Endothelial cell of umbilical vein (primary cell): ENCODE results near the gene ZNF423. TPM values are rescaled to one million over a fixed set of nuclear protein-coding genes. Genes with fewer than 3 reads are reported as not detected.

ENCODE experiments used
- BruUV-seq: library from RNA; stranded (reverse); fragments of 400-500 nt; replicated peaks from 2 replicates; lab custom pipeline; 2021; lab: Mats Ljungman, UMichigan
- CTCF ChIA-PET: fragments of 300-600, 350-600 bp; sonication (Branson Sonifier 250); formaldehyde crosslinking; loops from one replicate; lab custom pipeline; 2021; ENCODE audit warnings: antibody characterized with exemption, inconsistent platforms; lab: Charles Lee
- POLR2A ChIA-PET: fragments of 300-600, 350-600 bp; sonication (Branson Sonifier 250); formaldehyde crosslinking; loops from one replicate; lab custom pipeline; 2021; ENCODE audit warnings: antibody characterized with exemption, inconsistent platforms; lab: Charles Lee
- DNase-seq: peaks from one replicate; pipeline ENCODE4 v3.0.0-alpha.2; 2011; ENCODE audit warnings: low read depth, low spot score
- FAIRE-seq: peaks from 2 replicates; lab custom pipeline; 2011; peaks lifted over from hg19 to GRCh38; lab: Jason Lieb, UNC
- H2AFZ ChIP-seq: 2 replicates; pipeline ENCODE4 v1.6.0; 2012; ENCODE audit warnings: low read depth, low read length, control low read depth, inconsistent platforms
- H3K27ac ChIP-seq: 2 replicates; pipeline ENCODE4 v1.5.1; 2011; ENCODE audit warnings: low read depth, mild to moderate bottlenecking, control low read depth, low read length, moderate library complexity; ENCODE audit not compliant: insufficient read depth
- H3K27me3 ChIP-seq, 2 experiments: 2 replicates each; pipeline versions ENCODE4 v1.6.0 to v1.6.1; 2011; ENCODE audit warnings: low read length in 2 of 2, mixed read lengths in 1 of 2; ENCODE audit not compliant: control insufficient read depth in 2 of 2, insufficient read depth in 2 of 2
- H3K36me3 ChIP-seq, 2 experiments: 2 replicates in 1 of 2; 3 replicates in 1 of 2; pipeline ENCODE4 v1.5.1; 2011; ENCODE audit warnings: low read length in 2 of 2, mild to moderate bottlenecking in 1 of 2, moderate library complexity in 1 of 2; ENCODE audit not compliant: control insufficient read depth in 2 of 2, insufficient read depth in 2 of 2; ENCODE audit errors: extremely low read depth in 1 of 2
- H3K4me1 ChIP-seq: 3 replicates; pipeline ENCODE4 v1.5.1; 2011; ENCODE audit warnings: mild to moderate bottlenecking, low read length; ENCODE audit not compliant: control insufficient read depth, insufficient read depth; ENCODE audit errors: extremely low read depth
- H3K4me2 ChIP-seq: 2 replicates; pipeline ENCODE4 v1.6.1; 2011; ENCODE audit warnings: low read length, control low read depth, mixed read lengths; ENCODE audit not compliant: insufficient read depth
- H3K4me3 ChIP-seq, 3 experiments: fragments of 200-600 bp in 1 of 3; sonication (generic), shearing (Covaris generic) in 1 of 3; replicated peaks in 1 of 3; 2 replicates each; pipeline ENCODE4 v1.5.1; 2011 to 2016; ENCODE audit warnings: control low read depth in 3 of 3, low read length in 3 of 3, mild to moderate bottlenecking in 2 of 3, inconsistent platforms in 1 of 3, low read depth in 1 of 3, moderate library complexity in 1 of 3; ENCODE audit not compliant: insufficient read depth in 1 of 3
- H3K79me2 ChIP-seq: 2 replicates; pipeline ENCODE4 v1.6.0; 2012; ENCODE audit warnings: low read length, inconsistent platforms; ENCODE audit not compliant: control insufficient read depth, insufficient read depth
- H3K9ac ChIP-seq: replicated peaks from 2 replicates; pipeline ENCODE3; 2011; ENCODE audit warnings: low read length, control low read depth; ENCODE audit not compliant: insufficient read depth; ENCODE audit errors: extremely low read depth
- H3K9me1 ChIP-seq: replicated peaks from 3 replicates; pipeline ENCODE4 v1.6.0; 2011; ENCODE audit warnings: mild to moderate bottlenecking, low read length; ENCODE audit not compliant: control insufficient read depth, insufficient read depth; ENCODE audit errors: extremely low read depth
- H3K9me3 ChIP-seq: replicated peaks from 2 replicates; pipeline ENCODE4 v1.5.1; 2012; ENCODE audit warnings: low read length, inconsistent platforms; ENCODE audit not compliant: control insufficient read depth, insufficient read depth
- H4K20me1 ChIP-seq: replicated peaks from 2 replicates; pipeline ENCODE3; 2011; ENCODE audit warnings: mild to moderate bottlenecking, low read length; ENCODE audit not compliant: control insufficient read depth, insufficient read depth; ENCODE audit errors: extremely low read depth
- CTCF ChIP-seq, 2 donors: IDR thresholded peaks; 1 replicate in 1 of 2; 2 replicates in 1 of 2; pipeline ENCODE4 v1.5.1; 2011; ENCODE audit warnings: low read length in 2 of 2, mild to moderate bottlenecking in 2 of 2, moderate library complexity in 2 of 2, control low read depth in 1 of 2, inconsistent platforms in 1 of 2, low read depth in 1 of 2; ENCODE audit not compliant: insufficient read depth in 1 of 2; ENCODE audit errors: extremely low read depth in 1 of 2
- EZH2 ChIP-seq: IDR thresholded peaks from 2 replicates; pipeline ENCODE4 v1.6.1; 2012; ENCODE audit warnings: borderline replicate concordance, low read depth, mild to moderate bottlenecking, moderate library complexity, low read length, inconsistent platforms; ENCODE audit not compliant: severe bottlenecking
- FOS ChIP-seq: IDR thresholded peaks from 2 replicates; pipeline ENCODE4 v1.6.1; 2011; ENCODE audit warnings: mild to moderate bottlenecking, low read length, moderate library complexity, borderline replicate concordance; ENCODE audit not compliant: insufficient read depth
- GATA2 ChIP-seq: IDR thresholded peaks from 2 replicates; pipeline ENCODE4 v1.7.0; 2011; ENCODE audit warnings: low read depth, mild to moderate bottlenecking, moderate library complexity, mixed read lengths, low read length; ENCODE audit not compliant: insufficient read length, insufficient read depth
- POLR2A ChIP-seq: IDR thresholded peaks from 2 replicates; pipeline ENCODE4 v1.6.1; 2012; ENCODE audit warnings: low read depth, mild to moderate bottlenecking, control low read depth, low read length
- POLR2AphosphoS5 ChIP-seq: IDR thresholded peaks from 2 replicates; pipeline ENCODE4 v1.6.1; 2012; ENCODE audit warnings: low read depth, mild to moderate bottlenecking, control low read depth, low read length, moderate library complexity; ENCODE audit not compliant: insufficient read depth
- dilution Hi-C: fragments of 300-500 bp; cut with MboI; formaldehyde crosslinking; loops from one replicate; pipeline ENCODE4 v1.15.0; 2019; ENCODE audit warnings: low sequenced_read_pairs; ENCODE audit not compliant: extremely low pct_ligation_motif_present
- intact Hi-C: fragments of 100-400 bp; cut with micrococcal nuclease; formaldehyde crosslinking; loops from one replicate; pipeline ENCODE4 v1.10.0; 2022
- polyA plus RNA-seq, 4 experiments: library from polyadenylated mRNA; depleted of rRNA in 3 of 4; stranded (reverse) in 3 of 4; unstranded in 1 of 4; fragments of >200 nt; gene quantifications; 2 replicates each; pipeline versions ENCODE4 v1.2.1 to v1.2.3, GENCODE V29; 2011 to 2012; ENCODE audit warnings: missing spikeins in 1 of 4
- total RNA-seq: library from RNA; stranded (reverse); gene quantifications from 2 replicates; pipeline ENCODE4 v1.2.3, GENCODE V29; 2021

Gene ZNF423
- total and polyA plus RNA-seq, 2 donors (not counting 3 experiments of a cell fraction or from before 2014, with no cell fraction given) = 2.2 to 8.1 TPM

- no peaks in the 10 kb centered on the region for H3K79me2 ChIP-seq
- no peaks in the 10 kb centered on the region for H3K36me3 ChIP-seq
- H3K27ac ChIP-seq = peak overlapping the region; percentile 39
- FAIRE-seq = peak; percentile 15
- ChIA-PET CTCF (no interaction called here), POLR2A (no interaction called here)
- peak overlapping the region; percentile 48 to 59 (median 49) for H3K4me3 ChIP-seq
- peak overlapping the region; percentile 46 for H2AFZ ChIP-seq
- TF ChIP-seq POLR2AphosphoS5 = no peak
- no peak for TF ChIP-seq FOS
- peak; percentile 46 for TF ChIP-seq POLR2A
- TF ChIP-seq EZH2 = no peak
- TF ChIP-seq GATA2 = no peak
- peak; percentile 25 for DNase-seq
- intact Hi-C loops = loop anchor here (1.0 to 2.0 kb wide), 2 partner anchors 29 to 77 kb away; no protein-coding TSS in a partner anchor
- no peaks in the 10 kb centered on the region for H3K9me3 ChIP-seq
- dilution Hi-C loops = no loop called here
- H3K9me1 ChIP-seq = no peaks in the 10 kb centered on the region
- H3K4me1 ChIP-seq = peaks cover 31% of the 10 kb centered on the region
- H3K9ac ChIP-seq = peak overlapping the region; percentile 57
- H4K20me1 ChIP-seq = no peaks in the 10 kb centered on the region
- TSS peak; percentile 28 for BruUV-seq
- peaks cover 31 to 47% of the 10 kb centered on the region in 2 experiments for H3K27me3 ChIP-seq
- H3K4me2 ChIP-seq = peak overlapping the region; percentile 67
Measured at GRCh38 chr16:49854188-49854795, 1.6 kb downstream of the ZNF423 start.

GRCh38 chr16:49852279-49852678, 3.6 kb downstream of the ZNF423 start:
- ChIA-PET CTCF (interaction anchor here (1.2 kb wide), 1 partner anchor 24 kb away, joined by 4 read pairs; no protein-coding TSS in a partner anchor), POLR2A (no interaction called here)
- no peaks in the 10 kb centered on the region for H3K36me3 ChIP-seq
- no peak overlapping the region for H3K4me2 ChIP-seq
- peaks cover 29% of the 10 kb centered on the region for H3K4me1 ChIP-seq
- FAIRE-seq = no peak
- BruUV-seq = no TSS peak
- dilution Hi-C loops (no loop called here), intact Hi-C loops (no loop called here)
- no peaks in the 10 kb centered on the region for H3K79me2 ChIP-seq
- no peak overlapping the region for H3K9ac ChIP-seq
- peaks cover 29 to 31% of the 10 kb centered on the region in 2 experiments for H3K27me3 ChIP-seq
- DNase-seq = no peak
- no peaks in the 10 kb centered on the region for H4K20me1 ChIP-seq
- H3K27ac ChIP-seq = no peak overlapping the region
- no peaks in the 10 kb centered on the region for H3K9me1 ChIP-seq
- no peak overlapping the region for H3K4me3 ChIP-seq
- H2AFZ ChIP-seq = no peak overlapping the region
- TF ChIP-seq POLR2AphosphoS5 (no peak), CTCF (IDR thresholded peaks at IDR 0.05; ENCODE audit: extremely low read depth in 1 of 2, insufficient read depth in 1 of 2, low read depth in 1 of 2, low read length in 2 of 2) (no peak), FOS (no peak), POLR2A (no peak)
- no peaks in the 10 kb centered on the region for H3K9me3 ChIP-seq
